Tibial nerve (tissue), 4 donors: ENCODE data around the gene APOC3.

Source experiments
- CTCF ChIP-seq, 5 experiments: fragments of 200-600 bp in 3 of 5; fragments of 450-650 bp in 2 of 5; sonication (generic) in 3 of 5; IDR thresholded peaks; one replicate each; pipeline ENCODE4 v1.5.1; 2016 to 2019; ENCODE audit warnings: antibody characterized with exemption in 5 of 5, mild to moderate bottlenecking in 3 of 5, moderate library complexity in 2 of 5
- EP300 ChIP-seq, 2 donors: sonication (generic); formaldehyde crosslinking; IDR thresholded peaks; one replicate each; pipeline ENCODE4 v1.6.1; 2017; ENCODE audit warnings: antibody characterized with exemption in 2 of 2, mild to moderate bottlenecking in 1 of 2
- POLR2A ChIP-seq, 2 donors: fragments of 450-650 bp; IDR thresholded peaks; one replicate each; pipeline ENCODE4 v1.6.1; 2017; ENCODE audit warnings: antibody characterized with exemption in 2 of 2, mild to moderate bottlenecking in 2 of 2, moderate library complexity in 2 of 2

DNA sequence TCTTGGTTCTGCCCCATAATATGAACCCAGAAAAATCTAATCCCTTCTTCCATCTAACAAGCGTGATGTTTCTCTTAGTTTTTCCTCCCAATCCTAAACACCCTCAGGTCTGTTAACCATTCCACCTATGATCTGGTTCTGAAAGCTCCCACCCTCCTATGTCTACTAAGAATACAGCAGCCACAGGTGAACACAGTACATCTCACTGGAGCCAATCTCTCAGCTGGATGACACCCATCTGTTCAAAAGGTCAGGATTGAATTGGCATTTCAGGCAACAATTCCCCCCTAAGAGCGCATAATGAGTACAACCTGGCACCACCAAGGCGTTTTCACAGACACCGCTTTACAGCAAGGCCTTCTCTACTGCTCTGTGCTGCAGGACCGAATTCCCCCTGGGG is 26.7 kb downstream of the APOC3 start:
- TF ChIP-seq POLR2A (IDR thresholded peaks at IDR 0.05): no peak
- TF ChIP-seq CTCF (IDR thresholded peaks at IDR 0.05): no peak
- no peak for TF ChIP-seq EP300 (IDR thresholded peaks at IDR 0.05)
